CD4-positive, alpha-beta T cell treated with Interleukin-4 for 4 hours (primary cell): ENCODE data around the gene BCL2L1.
"Not testable (repeated sequence)": the region's sequence is repeated elsewhere in the genome, so short reads cannot be mapped to it uniquely, and the experiment has no call there.

ENCODE experiments used
- DNase-seq: peaks from one replicate; pipeline ENCODE4 v3.0.0-alpha.2; 2020

Gene BCL2L1

DNA sequence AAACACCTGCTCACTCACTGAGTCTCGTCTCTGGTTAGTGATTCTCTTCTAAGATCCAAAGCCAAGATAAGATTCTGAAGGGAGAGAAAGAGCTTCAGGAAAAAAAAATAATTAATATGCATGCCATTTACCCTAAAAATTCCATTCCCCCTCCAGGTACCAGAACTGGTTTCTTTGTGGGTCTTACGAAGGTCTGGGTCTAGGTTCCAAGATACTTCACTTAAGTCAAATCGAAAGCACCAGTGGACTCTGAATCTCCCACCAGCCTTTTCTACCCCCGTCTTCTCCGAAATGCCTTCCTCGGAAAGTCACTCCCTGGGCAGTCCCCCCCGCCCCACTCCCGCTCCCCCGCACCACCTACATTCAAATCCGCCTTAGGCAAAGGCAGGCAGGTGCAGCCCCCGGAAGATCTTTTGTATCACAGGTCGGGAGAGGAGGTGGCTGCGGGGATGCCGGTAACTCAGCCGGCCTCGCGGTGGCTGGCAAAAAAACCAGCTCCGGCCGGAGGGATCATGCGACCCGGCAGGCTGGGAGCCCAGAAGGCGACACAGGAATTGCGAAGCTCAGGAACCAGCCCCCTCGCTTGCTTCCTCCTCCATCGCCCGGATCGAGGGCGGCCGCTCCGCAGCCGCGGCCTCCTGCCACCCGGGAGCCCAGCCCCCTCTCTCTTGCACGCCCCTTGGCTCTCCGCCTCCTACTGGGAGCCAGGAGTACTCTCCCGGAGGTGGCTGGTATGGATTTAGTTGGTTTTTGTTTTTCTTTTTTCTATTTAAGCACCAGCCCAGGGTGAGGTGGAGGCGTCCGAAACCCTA lies at the start of gene BCL2L1:
TSS of gene BCL2L1 (minus strand) at position 612 of the 812 bp plus-strand sequence. CDS start 650 bp downstream, outside the sequence.
- DNase-seq, result peak; percentile 63

DNA sequence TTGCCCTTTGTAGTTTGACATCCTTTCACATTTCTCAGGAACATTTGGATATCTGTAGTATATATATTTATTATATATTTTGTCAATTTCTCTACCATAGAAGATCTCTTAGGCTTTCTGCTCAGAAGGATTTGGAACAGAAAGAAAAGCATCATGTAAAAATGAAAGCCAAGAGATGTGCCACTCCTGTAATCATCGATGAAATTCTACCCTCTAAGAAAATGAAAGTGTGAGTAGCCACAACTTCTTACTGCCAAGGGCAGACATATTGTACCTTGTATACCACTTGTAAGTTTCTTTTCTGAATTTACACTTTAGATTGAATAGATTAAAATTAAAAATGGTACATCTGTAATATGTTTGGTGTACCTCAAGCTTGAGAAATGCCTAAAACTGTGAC lies 47.6 kb upstream of the BCL2L1 start:
- peak; percentile 7 for DNase-seq

DNA sequence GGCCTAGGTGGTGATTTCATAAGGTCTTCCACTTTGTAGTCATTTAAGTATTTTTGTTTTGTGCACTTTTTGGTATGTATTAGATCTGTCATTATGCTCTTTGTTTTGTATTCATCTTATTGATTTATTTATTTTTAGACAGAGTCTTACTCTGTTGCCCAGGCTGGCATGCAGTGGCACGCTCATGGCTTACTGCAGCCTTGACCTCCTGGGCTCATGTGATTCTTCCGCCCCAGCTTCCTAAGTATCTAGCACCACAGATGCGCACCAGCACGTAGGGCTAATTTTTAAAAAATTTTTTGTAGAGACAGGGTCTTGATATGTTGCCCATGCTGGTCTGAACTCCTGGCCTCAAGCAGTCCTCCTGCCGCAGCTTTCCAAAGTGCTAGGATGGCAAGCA lies 47.0 kb upstream of the BCL2L1 start:
- no peak for DNase-seq

DNA sequence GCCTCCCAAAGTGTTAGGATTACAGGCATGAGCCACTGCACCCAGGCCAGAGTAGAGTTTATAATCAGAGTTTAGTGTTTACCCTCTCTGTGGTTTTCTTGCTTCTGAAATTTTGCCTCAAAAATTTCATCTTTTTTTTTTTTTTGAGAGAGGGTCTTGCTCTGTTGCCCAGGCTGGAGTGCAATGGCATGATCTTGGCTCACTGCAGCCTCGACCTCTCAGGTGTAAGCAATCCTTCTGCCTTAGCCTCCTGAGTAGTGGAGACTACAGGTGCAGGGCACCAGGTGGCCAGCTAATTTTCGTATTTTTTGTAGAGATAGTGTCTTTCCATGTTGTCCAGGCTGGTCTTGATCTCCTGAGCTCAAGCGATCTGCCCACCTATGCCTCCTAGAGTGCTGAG lies 45.1 kb upstream of the BCL2L1 start:
- no peak for DNase-seq

DNA sequence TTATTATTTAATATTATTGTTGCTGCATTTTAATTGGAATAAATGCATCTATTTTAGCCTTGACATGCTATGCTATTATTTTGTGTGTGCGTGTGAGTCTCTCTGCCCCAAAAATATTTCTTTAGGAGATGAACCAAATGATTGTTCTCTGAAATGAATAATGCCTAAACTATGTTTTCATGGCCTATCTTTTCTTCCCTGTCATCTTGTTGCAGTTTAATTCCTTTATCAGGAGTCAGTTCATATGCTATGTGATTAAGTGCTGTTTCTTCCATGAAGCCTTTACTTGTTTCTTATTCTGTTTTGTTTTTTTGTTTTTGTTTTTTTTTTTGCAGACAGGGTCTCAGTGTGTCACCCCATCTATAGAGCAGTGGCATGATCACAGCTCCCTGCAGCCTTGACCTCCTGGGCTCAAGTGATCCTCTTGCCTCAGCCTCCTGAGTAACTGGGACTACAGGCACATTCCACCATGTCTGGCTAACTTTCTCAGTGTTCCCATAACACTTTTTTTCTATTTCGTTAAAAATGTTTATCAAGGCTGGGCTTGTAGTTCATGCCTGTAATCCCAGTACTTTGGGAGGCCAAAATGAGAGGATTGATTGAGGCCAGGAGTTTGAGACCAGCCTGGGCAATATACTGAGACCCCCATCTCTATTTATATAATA lies 42.1 kb upstream of the BCL2L1 start:
- DNase-seq, result no peak

DNA sequence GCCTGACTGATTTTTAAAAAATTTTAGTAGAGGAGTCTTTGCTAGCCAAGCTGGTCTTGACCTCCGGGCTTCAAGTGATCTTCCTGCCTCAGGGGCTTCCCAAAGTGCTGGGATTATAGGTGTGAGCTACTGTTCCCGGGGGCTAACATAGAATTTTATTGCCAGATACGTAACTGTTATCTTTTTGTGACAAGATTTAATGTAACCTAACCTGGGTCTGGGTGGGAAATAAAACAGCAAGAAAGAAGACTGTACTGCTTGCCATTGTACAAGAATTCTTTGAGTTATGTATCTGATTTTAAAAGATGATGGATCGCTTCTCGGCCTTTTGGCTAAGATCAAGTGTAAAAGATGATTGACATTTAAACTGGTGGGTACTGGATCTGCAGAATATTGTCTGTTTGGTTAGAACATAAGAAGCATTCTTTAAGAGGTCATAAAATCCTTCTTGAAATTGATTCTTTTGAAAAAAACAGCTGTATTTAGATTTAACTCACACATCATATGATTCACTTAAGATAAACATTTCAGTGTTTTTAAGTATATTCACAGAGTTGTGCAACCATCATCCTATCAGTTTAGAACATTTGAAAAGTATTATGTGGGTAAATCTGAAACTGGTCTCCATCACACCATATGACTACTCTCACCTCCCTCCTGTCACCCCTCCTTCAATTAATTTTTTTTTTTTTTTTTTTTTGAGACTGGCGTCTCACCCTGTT lies 38.0 kb upstream of the BCL2L1 start:
- no peak for DNase-seq

DNA sequence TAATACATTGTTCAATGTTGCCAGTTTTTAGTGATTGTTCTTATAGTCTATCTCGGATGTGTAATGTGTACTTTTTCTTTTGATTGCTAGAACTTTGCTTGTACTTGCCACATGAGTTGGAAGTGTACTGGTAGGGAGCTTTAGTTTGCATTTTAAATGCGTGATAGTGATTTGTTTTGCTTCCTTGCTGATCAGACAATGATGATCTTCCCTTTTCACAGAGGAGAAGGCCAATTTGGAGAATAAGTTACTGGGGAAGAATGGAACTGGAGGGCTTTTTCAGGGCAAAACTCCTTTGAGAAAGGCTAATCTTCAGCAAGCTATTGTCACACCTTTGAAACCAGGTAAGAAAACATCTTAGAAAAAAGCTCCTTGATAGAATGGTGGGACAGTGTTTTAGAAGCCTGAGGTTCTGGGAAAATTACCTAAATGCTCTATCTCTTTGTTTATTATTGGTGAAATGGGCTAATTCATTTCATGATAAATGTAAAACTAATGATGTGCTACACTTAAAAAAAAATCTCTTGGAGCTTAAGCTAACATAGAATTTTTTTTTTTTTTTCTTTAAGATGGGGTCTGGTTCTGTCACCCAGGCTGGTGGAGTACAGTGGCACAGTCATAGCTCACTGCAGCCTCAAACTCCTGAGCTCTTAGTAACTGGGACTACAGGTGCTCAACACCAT lies 37.3 kb upstream of the BCL2L1 start:
- no peak for DNase-seq

DNA sequence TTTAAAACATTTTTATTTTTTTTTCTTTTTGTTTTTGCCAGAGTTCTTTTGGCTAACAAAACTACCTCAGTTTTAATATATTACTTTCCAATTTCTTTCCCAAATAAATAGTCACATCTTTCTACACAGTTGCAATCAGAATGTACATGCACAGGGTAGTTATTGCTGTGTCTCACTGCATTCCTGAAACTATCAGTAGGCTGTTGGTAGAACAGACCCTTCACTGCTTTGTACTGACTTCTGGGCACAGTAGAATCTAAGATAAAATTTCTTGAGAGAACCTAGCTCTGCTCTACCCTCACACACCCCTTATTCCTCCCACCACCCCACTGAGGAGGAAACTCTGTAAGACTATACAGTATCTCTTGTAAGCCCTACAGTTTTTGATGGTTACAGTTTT lies 36.3 kb upstream of the BCL2L1 start:
- no peak for DNase-seq

DNA sequence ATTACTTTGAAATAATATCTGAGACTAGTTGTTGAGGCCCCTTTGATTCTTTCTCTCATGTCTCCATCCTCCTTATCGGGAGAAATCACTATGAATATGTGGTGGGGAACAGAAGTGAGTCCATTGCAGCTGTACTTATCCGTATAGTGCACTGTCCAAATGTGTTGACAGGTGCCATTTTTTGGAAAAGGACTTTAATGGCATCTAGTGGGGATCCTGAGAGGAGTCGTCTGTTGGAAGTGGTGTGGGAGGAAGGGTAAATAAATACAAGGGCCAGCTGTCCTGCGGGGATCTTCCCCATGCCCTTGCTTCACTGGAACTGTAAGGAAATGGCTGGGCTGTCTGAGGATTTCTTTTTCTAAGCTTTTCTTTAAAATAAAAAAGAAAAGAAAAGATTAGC lies 35.9 kb upstream of the BCL2L1 start:
- no peak for DNase-seq

DNA sequence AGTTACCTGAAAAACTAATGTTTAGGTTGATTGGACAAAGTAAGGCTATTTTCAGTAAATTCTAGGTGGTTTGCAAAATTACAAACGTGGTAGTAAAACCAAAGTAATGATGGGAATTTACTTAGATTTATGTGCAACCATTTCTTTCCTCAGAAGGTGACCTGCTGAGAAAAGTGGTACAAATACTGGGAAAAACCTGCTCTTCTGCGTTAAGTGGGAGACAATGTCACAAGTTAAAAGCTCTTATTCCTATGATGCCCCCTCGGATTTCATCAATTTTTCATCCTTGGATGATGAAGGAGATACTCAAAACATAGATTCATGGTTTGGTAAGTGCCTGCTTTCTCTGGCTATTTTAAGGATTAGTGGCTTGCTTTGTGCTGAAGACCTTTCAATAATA lies 34.6 kb upstream of the BCL2L1 start:
- no peak for DNase-seq

DNA sequence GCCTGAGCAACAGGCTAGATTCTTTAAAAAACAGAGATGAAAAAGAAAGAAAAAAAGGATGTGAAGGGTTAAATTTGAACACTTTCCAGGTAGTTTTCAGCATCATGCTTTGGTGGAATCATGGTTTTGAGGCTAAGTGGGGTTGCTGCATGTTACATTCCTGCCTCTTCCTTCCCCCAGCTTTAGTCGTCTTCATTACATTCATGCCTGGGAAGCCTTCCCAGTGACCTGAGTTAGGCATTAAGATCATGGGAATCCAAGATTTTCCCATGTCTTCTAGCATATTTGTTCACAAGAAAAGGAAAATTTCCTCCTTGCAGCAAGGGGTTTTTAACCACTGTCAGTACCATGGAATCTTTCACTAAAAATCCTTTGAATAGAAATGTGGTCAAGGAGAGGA lies 28.5 kb upstream of the BCL2L1 start:
- DNase-seq, result no peak

DNA sequence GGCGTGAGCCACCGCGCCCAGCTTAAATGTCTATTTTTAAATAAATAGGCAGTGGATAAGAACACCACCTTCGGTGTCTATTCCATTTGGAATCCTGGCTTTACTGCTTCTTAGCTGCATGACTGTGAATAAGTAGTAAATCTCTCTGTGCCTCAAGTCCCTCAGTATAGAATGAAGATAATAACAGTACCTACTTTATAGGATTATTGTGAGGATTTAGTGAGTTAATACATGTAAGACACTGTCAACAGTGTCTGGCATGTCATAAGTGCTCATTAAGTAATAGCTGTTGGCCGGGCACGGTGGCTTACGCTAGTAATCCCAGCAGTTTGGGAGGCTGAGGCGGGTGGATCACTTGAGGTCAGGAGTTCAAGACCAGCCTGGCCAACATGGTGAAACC lies 26.6 kb upstream of the BCL2L1 start:
- DNase-seq, result no peak

DNA sequence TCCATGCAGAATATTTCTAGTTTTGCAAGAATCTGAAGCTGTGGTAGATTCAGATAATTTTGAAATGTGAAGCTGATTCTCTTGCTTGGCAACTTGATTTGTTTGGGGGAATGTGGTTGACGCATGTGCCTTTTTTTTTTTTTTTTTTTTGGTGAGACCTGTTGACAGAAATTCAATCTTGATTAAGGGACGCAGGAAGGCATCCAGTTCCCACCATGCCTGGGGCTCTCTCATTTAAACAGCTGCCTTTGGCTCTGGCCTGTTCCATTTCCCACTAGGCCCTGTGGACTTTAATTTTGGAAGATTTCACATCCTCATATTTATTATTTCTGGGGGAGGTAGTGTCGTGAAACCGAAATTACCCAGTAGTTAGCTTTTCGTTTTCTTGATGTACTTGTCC lies 25.0 kb upstream of the BCL2L1 start:
- DNase-seq, result no peak

DNA sequence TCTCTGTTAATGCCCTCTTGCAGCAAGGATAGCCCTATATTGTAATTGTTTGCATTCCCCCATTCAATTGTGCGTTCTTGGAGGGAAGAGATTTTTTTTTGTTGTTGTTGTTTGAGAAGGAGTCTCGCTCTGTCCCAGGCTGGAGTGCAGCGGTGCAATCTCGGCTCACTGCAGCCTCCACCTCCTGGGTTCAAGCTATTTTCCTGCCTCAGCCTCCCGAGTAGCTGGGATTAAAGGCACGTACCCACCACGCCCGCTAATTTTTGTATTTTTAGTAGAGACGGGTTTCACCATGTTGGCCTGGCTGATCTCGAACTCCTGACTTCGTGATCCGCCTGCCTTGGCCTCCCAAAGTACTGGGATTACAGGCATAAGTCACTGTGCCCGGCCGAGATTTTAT lies 24.4 kb upstream of the BCL2L1 start:
- not testable (repeated sequence) for DNase-seq

DNA sequence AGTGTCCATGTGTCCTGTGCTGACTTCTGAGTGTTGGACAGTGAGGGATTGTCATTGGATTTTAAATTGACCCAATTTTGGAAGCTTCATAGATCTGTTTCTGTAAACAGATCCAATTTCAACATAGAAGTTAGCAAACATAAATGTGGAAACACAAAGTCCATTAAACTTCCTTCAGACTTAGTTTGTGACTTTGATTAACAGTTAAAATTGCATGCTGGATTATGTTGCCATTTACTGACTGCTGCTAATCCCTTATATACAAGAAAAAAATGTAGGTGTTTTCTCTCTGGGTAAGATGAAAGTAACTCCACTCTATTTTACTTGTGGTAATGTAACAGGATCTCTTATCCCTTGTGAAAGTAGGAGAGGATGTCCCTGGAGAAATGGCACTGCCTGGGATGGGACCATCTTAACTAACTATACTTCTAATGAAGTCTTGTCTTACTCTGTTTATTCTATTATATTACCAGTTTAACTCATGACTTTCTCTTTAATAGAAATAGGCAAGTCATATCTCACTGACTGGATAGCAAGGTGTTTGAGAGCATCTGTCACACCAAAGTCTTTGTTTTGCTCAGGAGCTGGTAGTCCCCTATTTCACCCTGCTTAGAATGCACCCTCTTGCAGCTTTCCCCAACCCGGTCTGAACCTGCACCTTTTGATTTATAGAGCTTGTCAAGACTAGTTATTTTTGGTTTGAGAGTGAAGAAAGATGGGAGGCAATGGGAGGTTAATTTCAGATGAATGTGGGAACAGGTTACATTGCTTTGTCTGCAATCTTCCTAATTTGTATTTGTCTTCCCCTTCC lies 23.6 kb upstream of the BCL2L1 start:
- no peak for DNase-seq

DNA sequence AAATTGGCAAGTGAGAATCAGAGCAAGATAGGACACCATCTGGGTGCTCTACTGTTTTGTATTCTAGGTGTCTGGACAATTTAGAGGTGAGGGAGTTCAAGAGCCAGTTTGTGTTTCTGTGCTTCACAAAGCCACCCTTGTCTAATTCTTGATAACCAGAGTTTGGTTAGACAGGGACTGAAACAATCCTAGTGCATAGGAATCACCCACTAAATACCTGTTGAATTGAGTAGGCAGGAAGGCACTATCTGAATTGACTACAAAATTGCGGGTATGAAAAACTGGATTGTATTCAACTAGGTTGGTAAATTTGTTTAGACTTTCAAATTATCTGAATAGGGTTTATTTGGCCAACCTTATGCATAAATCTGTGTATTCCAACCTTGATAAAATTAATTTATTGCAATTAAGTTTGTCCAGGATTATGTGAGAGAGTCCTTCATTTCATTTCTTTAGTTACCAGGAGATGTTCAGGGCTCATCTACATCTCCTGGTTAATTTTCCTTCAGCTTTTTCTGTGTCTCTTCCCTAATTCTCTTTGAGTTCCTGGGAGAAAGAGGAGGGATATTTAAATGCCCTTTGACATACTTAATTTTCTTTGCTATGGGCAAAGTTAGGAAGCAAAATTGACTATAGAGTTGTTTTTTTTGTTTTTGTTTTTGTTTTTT lies 18.1 kb upstream of the BCL2L1 start:
- DNase-seq, result no peak

DNA sequence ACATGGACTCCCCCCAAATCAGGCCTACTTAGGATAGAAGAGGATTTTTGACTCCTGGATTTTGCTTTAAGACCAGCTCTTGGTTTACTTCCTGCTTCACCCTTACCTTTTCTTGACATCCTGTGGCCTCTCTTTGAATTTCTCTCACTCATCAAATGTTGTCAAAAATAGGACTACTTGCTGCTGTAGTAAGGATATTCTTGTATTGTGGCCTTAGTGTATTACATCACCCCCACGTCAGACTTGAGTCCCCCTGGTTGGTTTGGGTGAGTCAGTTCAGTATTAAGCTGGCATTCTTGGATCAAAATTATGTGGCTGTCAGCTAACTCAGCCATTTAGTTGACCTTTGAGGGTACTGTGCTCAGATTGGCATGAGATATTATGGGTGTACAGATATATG lies 17.5 kb upstream of the BCL2L1 start:
- peak; percentile 34 for DNase-seq

DNA sequence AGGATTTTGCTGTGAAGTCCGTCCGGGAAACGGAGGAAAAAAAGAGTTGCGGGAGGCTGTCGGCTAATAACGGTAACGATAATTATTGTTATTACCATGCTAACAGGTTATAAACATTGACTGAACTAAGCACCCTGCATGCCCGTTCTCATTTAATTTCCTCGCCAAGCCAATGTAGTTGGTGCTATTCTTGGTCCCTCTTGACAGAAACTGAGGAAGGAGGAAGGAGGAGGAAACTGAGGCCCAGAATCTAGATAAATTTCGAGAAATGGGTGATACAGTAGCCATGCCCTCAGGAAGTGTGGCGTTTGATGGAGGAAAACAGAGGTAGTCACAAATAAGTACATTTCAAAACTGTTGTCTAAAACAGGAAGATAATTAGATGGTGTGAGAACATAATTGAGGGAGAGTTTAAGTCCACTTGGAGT lies 16.9 kb upstream of the BCL2L1 start:
- no peak for DNase-seq

DNA sequence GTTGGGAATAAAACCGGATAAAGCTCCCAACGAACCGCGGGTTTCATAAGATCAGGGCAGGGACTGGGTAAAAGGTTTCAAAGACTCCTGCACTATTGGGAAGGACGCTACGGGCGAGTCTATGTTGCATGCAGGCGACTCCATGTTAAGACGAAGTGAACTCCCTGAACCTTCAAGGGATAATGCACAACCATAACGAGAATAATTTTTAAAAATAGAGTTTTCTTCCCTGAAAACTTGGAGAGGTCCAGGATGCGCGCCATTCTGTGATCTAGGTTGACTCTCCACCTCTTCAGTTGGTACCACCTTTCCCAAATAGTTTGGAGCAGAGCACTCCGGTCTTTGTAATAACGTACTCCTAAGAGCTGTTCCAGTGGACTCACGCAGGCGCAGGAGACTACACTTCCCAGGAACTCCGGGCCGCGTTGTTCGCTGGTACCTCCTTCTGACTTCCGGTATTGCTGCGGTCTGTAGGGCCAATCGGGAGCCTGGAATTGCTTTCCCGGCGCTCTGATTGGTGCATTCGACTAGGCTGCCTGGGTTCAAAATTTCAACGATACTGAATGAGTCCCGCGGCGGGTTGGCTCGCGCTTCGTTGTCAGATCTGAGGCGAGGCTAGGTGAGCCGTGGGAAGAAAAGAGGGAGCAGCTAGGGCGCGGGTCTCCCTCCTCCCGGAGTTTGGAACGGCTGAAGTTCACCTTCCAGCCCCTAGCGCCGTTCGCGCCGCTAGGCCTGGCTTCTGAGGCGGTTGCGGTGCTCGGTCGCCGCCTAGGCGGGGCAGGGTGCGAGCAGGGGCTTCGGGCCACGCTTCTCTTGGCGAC lies 16.3 kb upstream of the BCL2L1 start, which contains the start of gene TPX2:
TSS of gene TPX2 (plus strand) at position 562 of the 821 bp plus-strand sequence. CDS start 18,187 bp downstream, outside the sequence.
- peak; percentile 91 for DNase-seq

DNA sequence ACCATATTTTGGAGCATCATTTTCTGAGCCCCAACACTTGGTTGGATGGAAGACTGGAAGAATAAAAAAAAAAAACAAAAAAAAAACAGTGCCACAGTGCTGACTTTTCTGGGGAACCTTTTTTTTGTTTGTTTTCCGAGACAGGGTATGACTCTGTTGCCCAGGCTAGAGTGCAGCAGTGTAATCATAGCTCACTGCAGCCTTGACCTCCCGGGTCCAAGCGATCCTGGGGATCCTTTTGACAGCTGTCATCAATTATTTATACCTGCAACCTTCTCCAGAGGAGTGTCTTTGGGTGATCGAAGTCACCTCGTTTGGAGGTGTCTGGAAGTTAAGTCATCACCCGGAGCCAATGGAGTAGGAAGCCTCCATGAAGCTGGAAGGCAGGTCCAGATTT lies 8.7 kb upstream of the BCL2L1 start:
- DNase-seq, result no peak
